Ishikawa (cell line): ENCODE data around the gene MPV17L.

Experiments used
- CEBPB ChIP-seq: IDR thresholded peaks from 2 replicates; pipeline ENCODE4 v1.6.1; 2012
- CREB1 ChIP-seq: IDR thresholded peaks from 2 replicates; pipeline ENCODE4 v1.6.1; 2012; ENCODE audit warnings: low read depth
- EP300 ChIP-seq: IDR thresholded peaks from 2 replicates; pipeline ENCODE4 v1.6.1; 2012; ENCODE audit warnings: borderline replicate concordance
- FOXM1 ChIP-seq: IDR thresholded peaks from 2 replicates; pipeline ENCODE4 v1.6.1; 2012; ENCODE audit warnings: low read depth, borderline replicate concordance
- RAD21 ChIP-seq: IDR thresholded peaks from 2 replicates; pipeline ENCODE4 v1.6.1; 2012; ENCODE audit warnings: low read depth
- TAF1 ChIP-seq: IDR thresholded peaks from 2 replicates; pipeline ENCODE4 v1.6.1; 2012; ENCODE audit warnings: low read depth, mild to moderate bottlenecking
- YY1 ChIP-seq: IDR thresholded peaks from 2 replicates; pipeline ENCODE4 v1.6.1; 2012; ENCODE audit warnings: low read depth
- TF ChIP-seq, protein P1 (sequence below): IDR thresholded peaks from 2 replicates; pipeline ENCODE4 v1.6.1; 2012

- TF ChIP-seq, protein P1, sequence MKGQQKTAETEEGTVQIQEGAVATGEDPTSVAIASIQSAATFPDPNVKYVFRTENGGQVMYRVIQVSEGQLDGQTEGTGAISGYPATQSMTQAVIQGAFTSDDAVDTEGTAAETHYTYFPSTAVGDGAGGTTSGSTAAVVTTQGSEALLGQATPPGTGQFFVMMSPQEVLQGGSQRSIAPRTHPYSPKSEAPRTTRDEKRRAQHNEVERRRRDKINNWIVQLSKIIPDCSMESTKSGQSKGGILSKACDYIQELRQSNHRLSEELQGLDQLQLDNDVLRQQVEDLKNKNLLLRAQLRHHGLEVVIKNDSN = no peak
- TF ChIP-seq EP300 = no peak
- no peak for TF ChIP-seq CREB1
- no peak for TF ChIP-seq YY1
- TF ChIP-seq TAF1 = no peak
- TF ChIP-seq RAD21 = no peak
- no peak for TF ChIP-seq FOXM1
- TF ChIP-seq CEBPB = no peak
Observed at GRCh38 chr16:15404792-15405191, 9.2 kb downstream of the MPV17L start.
